ENCODE measurements around the gene ITGA1. TPM values are rescaled to one million over a fixed set of nuclear protein-coding genes. Genes with fewer than 3 reads are reported as not detected.
A peak's percentile ranks its signal among the peaks of the same experiment; 100 is the strongest.

Gene ITGA1
- total RNA-seq, 1 donor from 2014 or later: 346 TPM

GRCh38 chr5:52892242-52892878 lies 104.6 kb downstream of the ITGA1 start:
- Mint-ChIP-seq H3K36me3 (ENCODE audit: low read depth) (peaks cover 28% of the 10 kb centered on the region), H3K9me3 (ENCODE audit: low read depth) (no peaks in the 10 kb centered on the region), H3K27ac (ENCODE audit: unreplicated experiment) (peak overlapping the region; percentile 82), H3K27me3 (ENCODE audit: low read depth) (no peaks in the 10 kb centered on the region), H3K4me1 (ENCODE audit: low read depth) (peaks cover 72% of the 10 kb centered on the region), H3K4me3 (ENCODE audit: unreplicated experiment) (no peak overlapping the region)
- TF ChIP-seq CTCF (IDR thresholded peaks at IDR 0.05): no peak
- no peak for DNase-seq (ENCODE audit: low spot score)

- H3K27ac Mint-ChIP-seq (ENCODE audit: unreplicated experiment): peak overlapping the region; percentile 82
- H3K36me3 Mint-ChIP-seq (ENCODE audit: low read depth): peaks cover 20% of the 10 kb centered on the region
- H3K27me3 Mint-ChIP-seq (ENCODE audit: low read depth): no peaks in the 10 kb centered on the region
- DNase-seq (ENCODE audit: low spot score): no peak
- no peak for TF ChIP-seq CTCF (IDR thresholded peaks at IDR 0.05)
- no peak overlapping the region for H3K4me3 Mint-ChIP-seq (ENCODE audit: unreplicated experiment)
- peaks cover 70% of the 10 kb centered on the region for H3K4me1 Mint-ChIP-seq (ENCODE audit: low read depth)
- no peaks in the 10 kb centered on the region for H3K9me3 Mint-ChIP-seq (ENCODE audit: low read depth)
Measured at GRCh38 chr5:52893105-52893504, 105.4 kb downstream of the ITGA1 start.

- TF ChIP-seq CTCF (IDR thresholded peaks at IDR 0.05): no peak
- H3K4me3 Mint-ChIP-seq (ENCODE audit: unreplicated experiment): no peak overlapping the region
- H3K4me1 Mint-ChIP-seq (ENCODE audit: low read depth): peaks cover 71% of the 10 kb centered on the region
Measured at GRCh38 chr5:52893863-52894262, 106.1 kb downstream of the ITGA1 start.

GRCh38 chr5:52894451-52894850 lies 106.7 kb downstream of the ITGA1 start:
- peaks cover 77% of the 10 kb centered on the region for H3K4me1 Mint-ChIP-seq (ENCODE audit: low read depth)
- no peaks in the 10 kb centered on the region for H3K27me3 Mint-ChIP-seq (ENCODE audit: low read depth)
- H3K36me3 Mint-ChIP-seq (ENCODE audit: low read depth): peaks cover 16% of the 10 kb centered on the region
- no peaks in the 10 kb centered on the region for H3K9me3 Mint-ChIP-seq (ENCODE audit: low read depth)
- peak overlapping the region; percentile 82 for H3K27ac Mint-ChIP-seq (ENCODE audit: unreplicated experiment)
- no peak for TF ChIP-seq CTCF (IDR thresholded peaks at IDR 0.05)
- no peak for DNase-seq (ENCODE audit: low spot score)
- no peak overlapping the region for H3K4me3 Mint-ChIP-seq (ENCODE audit: unreplicated experiment)

More at GRCh38 chr5:52893863-52894262, 106.1 kb downstream of the ITGA1 start:
- Mint-ChIP-seq H3K9me3 (ENCODE audit: low read depth) (no peaks in the 10 kb centered on the region), H3K36me3 (ENCODE audit: low read depth) (peaks cover 15% of the 10 kb centered on the region), H3K27ac (ENCODE audit: unreplicated experiment) (peak overlapping the region; percentile 82), H3K27me3 (ENCODE audit: low read depth) (no peaks in the 10 kb centered on the region)
- no peak for DNase-seq (ENCODE audit: low spot score)

- H3K4me1 Mint-ChIP-seq (ENCODE audit: low read depth): peaks cover 82% of the 10 kb centered on the region
- H3K27me3 Mint-ChIP-seq (ENCODE audit: low read depth): no peaks in the 10 kb centered on the region
- H3K9me3 Mint-ChIP-seq (ENCODE audit: low read depth): no peaks in the 10 kb centered on the region
- peak overlapping the region; percentile 83 for H3K27ac Mint-ChIP-seq (ENCODE audit: unreplicated experiment)
- peaks cover 21% of the 10 kb centered on the region for H3K36me3 Mint-ChIP-seq (ENCODE audit: low read depth)
- no peak for DNase-seq (ENCODE audit: low spot score)
- no peak for TF ChIP-seq CTCF (IDR thresholded peaks at IDR 0.05)
- H3K4me3 Mint-ChIP-seq (ENCODE audit: unreplicated experiment): no peak overlapping the region
Measured at GRCh38 chr5:52895075-52895474, 107.4 kb downstream of the ITGA1 start.
